Caco-2 (cell line): Measurements from ENCODE around the gene ARPC5L. TPM values are rescaled to one million over a fixed set of nuclear protein-coding genes. Genes with fewer than 3 reads are reported as not detected.
"Not testable (repeated sequence)": the region's sequence is repeated elsewhere in the genome, so short reads cannot be mapped to it uniquely, and the experiment has no call there.

ENCODE experiments used
- BruUV-seq: library from RNA; stranded (reverse); fragments of 400-500 nt; replicated peaks from 2 replicates; lab custom pipeline; 2021; lab: Mats Ljungman, UMichigan
- CTCF ChIA-PET: fragments of 300-600 bp; sonication (Branson Sonifier 250); formaldehyde crosslinking; loops from one replicate; lab custom pipeline; 2022; ENCODE audit warnings: antibody characterized with exemption; lab: Charles Lee
- POLR2A ChIA-PET: fragments of 300-600 bp; sonication (Branson Sonifier 250); formaldehyde crosslinking; loops from one replicate; lab custom pipeline; 2022; ENCODE audit warnings: antibody characterized with exemption; lab: Charles Lee
- DNase-seq, 2 experiments: peaks; one replicate each; pipeline versions ENCODE4 v3.0.0 to v3.0.0-alpha.2; 2020 to 2022
- H3K27me3 ChIP-seq: replicated peaks from 2 replicates; pipeline ENCODE4 v1.6.0; 2011; ENCODE audit warnings: low read length; ENCODE audit not compliant: control insufficient read depth, insufficient read depth
- H3K36me3 ChIP-seq: 2 replicates; pipeline ENCODE4 v1.5.1; 2011; ENCODE audit warnings: low read length; ENCODE audit not compliant: control insufficient read depth, insufficient read depth
- H3K4me1 ChIP-seq: fragments of 250-450 bp; sonication (Bioruptor Pico); 2 replicates; pipeline ENCODE4 v1.5.1; 2020; ENCODE audit warnings: mild to moderate bottlenecking
- H3K4me3 ChIP-seq: 2 replicates; pipeline ENCODE4 v1.5.1; 2011; ENCODE audit warnings: low read depth, mild to moderate bottlenecking, control low read depth, low read length
- H3K9me3 ChIP-seq: fragments of 250-450 bp; sonication (Bioruptor Pico); 2 replicates; pipeline ENCODE4 v1.5.1; 2020; ENCODE audit warnings: mild to moderate bottlenecking, moderate library complexity
- H3K27ac Mint-ChIP-seq: one replicate; pipeline ENCODE4 v1.8.0; 2022; ENCODE audit warnings: mixed read lengths; ENCODE audit not compliant: unreplicated experiment
- H3K27me3 Mint-ChIP-seq: one replicate; pipeline ENCODE4 v1.8.0; 2022; ENCODE audit warnings: mixed read lengths; ENCODE audit not compliant: insufficient read depth, unreplicated experiment
- H3K36me3 Mint-ChIP-seq: one replicate; pipeline ENCODE4 v1.8.0; 2022; ENCODE audit warnings: mild to moderate bottlenecking, mixed read lengths; ENCODE audit not compliant: insufficient read depth, unreplicated experiment
- H3K4me1 Mint-ChIP-seq: one replicate; pipeline ENCODE4 v1.8.0; 2022; ENCODE audit warnings: low read depth, mixed read lengths; ENCODE audit not compliant: unreplicated experiment
- H3K4me3 Mint-ChIP-seq: one replicate; pipeline ENCODE4 v1.8.0; 2022; ENCODE audit warnings: mild to moderate bottlenecking, moderate library complexity, mixed read lengths; ENCODE audit not compliant: unreplicated experiment
- H3K9me3 Mint-ChIP-seq: one replicate; pipeline ENCODE4 v1.8.0; 2022; ENCODE audit warnings: mixed read lengths; ENCODE audit not compliant: unreplicated experiment
- intact Hi-C: fragments of 100-400 bp; cut with micrococcal nuclease; formaldehyde crosslinking; loops from one replicate; pipeline ENCODE4 v1.10.0; 2022; ENCODE audit not compliant: unreplicated experiment
- total RNA-seq: library from RNA; stranded (reverse); gene quantifications from 2 replicates; pipeline ENCODE4 v1.2.3, GENCODE V29; 2022
- TF ChIP-seq, protein P1 (sequence below), 2 experiments: fragments of 200-600 bp in 1 of 2; IDR thresholded peaks; 1 replicate in 1 of 2; 2 replicates in 1 of 2; pipeline versions ENCODE4 v1.5.1 to v1.8.0; 2011 to 2022; ENCODE audit warnings: antibody characterized with exemption in 1 of 2, control low read depth in 1 of 2, inconsistent platforms in 1 of 2, low read depth in 1 of 2, low read length in 1 of 2, mild to moderate bottlenecking in 1 of 2, moderate library complexity in 1 of 2; ENCODE audit not compliant: insufficient read depth in 1 of 2, severe bottlenecking in 1 of 2, unreplicated experiment in 1 of 2

The ARPC5L gene
- total RNA-seq, 1 experiment from 2014 or later = 60.1 TPM

DNA sequence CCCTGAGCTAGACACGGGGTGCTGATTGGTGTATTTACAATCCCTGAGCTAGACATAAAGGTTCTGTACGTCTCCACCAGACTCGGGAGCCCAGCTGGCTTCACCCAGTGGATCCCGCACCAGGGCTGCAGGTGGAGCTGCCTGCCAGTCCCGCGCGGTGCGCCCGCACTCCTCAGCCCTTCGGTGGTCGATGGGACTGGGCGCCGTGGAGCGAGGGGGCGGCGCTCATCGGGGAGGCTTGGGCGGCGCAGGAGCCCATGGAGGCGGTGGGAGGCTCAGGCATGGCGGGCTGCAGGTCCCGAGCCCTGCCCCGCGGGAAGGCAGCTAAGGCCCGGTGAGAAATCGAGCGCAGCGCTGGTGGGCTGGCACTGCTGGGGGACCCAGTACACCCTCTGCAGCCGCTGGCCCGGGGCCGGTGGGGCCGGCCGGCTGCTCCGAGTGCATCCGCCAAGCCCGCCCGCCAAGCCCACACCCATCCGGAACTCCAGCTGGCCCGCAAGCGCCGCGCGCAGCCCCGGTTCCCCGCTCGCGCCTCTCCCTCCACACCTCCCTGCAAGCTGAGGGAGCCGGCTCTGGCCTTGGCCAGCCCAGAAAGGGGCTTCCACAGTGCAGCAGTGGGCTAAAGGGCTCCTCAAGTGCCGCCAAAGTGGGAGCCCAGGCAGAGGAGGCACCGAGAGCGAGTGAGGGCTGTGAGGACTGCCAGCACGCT, 23.2 kb upstream of the ARPC5L start:
- H3K4me3 Mint-ChIP-seq, intact Hi-C loops, H3K36me3 Mint-ChIP-seq, DNase-seq, H3K4me3 ChIP-seq, H3K4me1 Mint-ChIP-seq, H3K27me3 Mint-ChIP-seq, H3K27ac Mint-ChIP-seq, BruUV-seq, H3K9me3 ChIP-seq, H3K4me1 ChIP-seq, POLR2A ChIA-PET, H3K27me3 ChIP-seq, H3K9me3 Mint-ChIP-seq, H3K36me3 ChIP-seq: not testable (repeated sequence)
- CTCF ChIA-PET = interaction anchor here (0.6 to 1.7 kb wide), 4 partner anchors 14 to 447 kb away, joined by 3 to 4 read pairs (median 4); no protein-coding TSS in a partner anchor

DNA sequence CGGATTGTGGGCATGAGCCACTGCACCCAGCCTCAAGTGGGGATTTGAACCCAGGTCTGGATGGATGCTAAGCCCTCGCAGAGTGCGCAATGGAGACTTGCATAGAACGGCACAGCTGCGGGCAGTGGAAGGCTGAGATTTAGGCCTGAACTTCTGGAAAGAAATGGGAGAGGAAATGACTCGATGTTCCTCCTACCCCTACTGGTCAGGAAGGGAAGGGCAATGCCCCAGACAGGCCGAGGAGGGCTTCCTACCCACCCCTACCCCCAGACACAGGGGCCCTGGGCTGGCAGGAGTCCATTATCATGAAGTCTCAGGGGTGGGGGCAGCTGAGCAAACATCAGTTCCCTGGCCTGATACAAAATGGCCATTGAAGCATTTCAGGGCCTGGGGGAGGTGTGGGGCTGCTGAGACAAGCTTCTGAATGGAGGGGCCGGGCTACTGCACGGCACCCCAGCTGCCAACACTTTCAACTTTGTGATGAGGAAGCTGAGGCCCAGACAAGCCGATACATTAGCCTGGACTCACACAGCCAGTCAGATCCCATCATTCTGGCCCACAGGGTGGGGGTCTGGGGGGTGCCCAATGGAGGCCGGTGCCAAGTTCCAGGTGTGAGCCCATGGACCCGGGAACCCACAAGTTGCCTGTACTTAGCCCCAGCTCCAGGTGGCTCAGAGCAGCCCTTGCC, 22.2 kb upstream of the ARPC5L start:
- CTCF ChIA-PET = interaction anchor here (0.9 to 2.7 kb wide), 5 partner anchors 13 to 68 kb away, joined by 3 to 17 read pairs (median 4); partner anchors contain the start of genes OLFML2A and WDR38
- intact Hi-C loops = no loop called here
- TF ChIP-seq, protein P1, sequence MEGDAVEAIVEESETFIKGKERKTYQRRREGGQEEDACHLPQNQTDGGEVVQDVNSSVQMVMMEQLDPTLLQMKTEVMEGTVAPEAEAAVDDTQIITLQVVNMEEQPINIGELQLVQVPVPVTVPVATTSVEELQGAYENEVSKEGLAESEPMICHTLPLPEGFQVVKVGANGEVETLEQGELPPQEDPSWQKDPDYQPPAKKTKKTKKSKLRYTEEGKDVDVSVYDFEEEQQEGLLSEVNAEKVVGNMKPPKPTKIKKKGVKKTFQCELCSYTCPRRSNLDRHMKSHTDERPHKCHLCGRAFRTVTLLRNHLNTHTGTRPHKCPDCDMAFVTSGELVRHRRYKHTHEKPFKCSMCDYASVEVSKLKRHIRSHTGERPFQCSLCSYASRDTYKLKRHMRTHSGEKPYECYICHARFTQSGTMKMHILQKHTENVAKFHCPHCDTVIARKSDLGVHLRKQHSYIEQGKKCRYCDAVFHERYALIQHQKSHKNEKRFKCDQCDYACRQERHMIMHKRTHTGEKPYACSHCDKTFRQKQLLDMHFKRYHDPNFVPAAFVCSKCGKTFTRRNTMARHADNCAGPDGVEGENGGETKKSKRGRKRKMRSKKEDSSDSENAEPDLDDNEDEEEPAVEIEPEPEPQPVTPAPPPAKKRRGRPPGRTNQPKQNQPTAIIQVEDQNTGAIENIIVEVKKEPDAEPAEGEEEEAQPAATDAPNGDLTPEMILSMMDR (IDR thresholded peaks at IDR 0.05; ENCODE audit: insufficient read depth in 1 of 2, low read depth in 1 of 2, low read length in 1 of 2, severe bottlenecking in 1 of 2, unreplicated experiment in 1 of 2) = peak; percentile 34 to 57
- H3K36me3 ChIP-seq = no peaks in the 10 kb centered on the region
- peak; percentile 42 for DNase-seq
- POLR2A ChIA-PET = no interaction called here
- H3K4me3 Mint-ChIP-seq = no peak overlapping the region
- H3K9me3 ChIP-seq = no peaks in the 10 kb centered on the region
- H3K4me1 ChIP-seq = 0 out of 2 replicates have a peak, but pooled peaks cover 3% of the 10 kb centered on the region
- no peaks in the 10 kb centered on the region for H3K27me3 ChIP-seq
- no peaks in the 10 kb centered on the region for H3K27me3 Mint-ChIP-seq
- no peak overlapping the region for H3K4me3 ChIP-seq
- no TSS peak for BruUV-seq
- no peaks in the 10 kb centered on the region for H3K36me3 Mint-ChIP-seq
- H3K27ac Mint-ChIP-seq = peak overlapping the region; percentile 51
- no peaks in the 10 kb centered on the region for H3K9me3 Mint-ChIP-seq
- H3K4me1 Mint-ChIP-seq = no peaks in the 10 kb centered on the region

DNA sequence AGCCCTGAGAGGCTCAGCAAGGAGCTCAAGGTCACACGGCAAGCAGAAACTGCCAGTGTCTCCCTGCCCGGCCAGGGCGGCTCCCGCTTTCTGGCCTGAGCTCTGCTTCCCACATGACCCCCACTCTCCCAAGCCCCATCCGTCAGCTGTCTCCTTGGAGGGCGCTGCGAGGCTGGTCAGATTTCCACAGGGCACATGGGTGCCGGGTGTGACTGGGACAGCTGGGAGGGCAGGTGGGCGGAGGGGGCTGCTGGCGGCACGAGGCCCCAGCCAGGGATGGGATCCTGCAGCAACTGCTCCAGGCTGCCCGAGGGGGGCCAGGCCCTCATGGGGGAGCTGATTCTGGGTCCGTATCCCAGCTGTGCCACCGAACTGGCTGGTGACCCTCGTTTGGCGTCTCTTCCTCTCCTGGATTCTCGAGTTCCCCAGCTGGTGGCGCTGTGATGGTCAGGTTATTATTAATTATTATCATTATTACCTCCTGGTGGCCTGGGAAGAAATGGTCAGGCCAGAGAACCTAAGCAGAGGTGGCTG, 21.6 kb upstream of the ARPC5L start:
- TF ChIP-seq, protein P1 (IDR thresholded peaks at IDR 0.05; ENCODE audit: insufficient read depth in 1 of 2, low read depth in 1 of 2, low read length in 1 of 2, severe bottlenecking in 1 of 2, unreplicated experiment in 1 of 2) = peak; percentile 18
- Mint-ChIP-seq H3K36me3 (no peaks in the 10 kb centered on the region), H3K4me3 (no peak overlapping the region), H3K9me3 (no peaks in the 10 kb centered on the region), H3K27ac (no peak overlapping the region), H3K27me3 (no peaks in the 10 kb centered on the region), H3K4me1 (no peaks in the 10 kb centered on the region)
- intact Hi-C loops = no loop called here
- Histone ChIP-seq H3K27me3 (no peaks in the 10 kb centered on the region), H3K4me3 (no peak overlapping the region), H3K36me3 (no peaks in the 10 kb centered on the region), H3K4me1 (no peaks in the 10 kb centered on the region), H3K9me3 (no peaks in the 10 kb centered on the region)
- no TSS peak for BruUV-seq
- ChIA-PET POLR2A (no interaction called here), CTCF (interaction anchor here (1.0 to 2.7 kb wide), 3 partner anchors 12 to 63 kb away, joined by 3 to 17 read pairs (median 4); partner anchors contain the start of genes OLFML2A and WDR38)
- no peak for DNase-seq
